ENCODE data around the gene FBN1.

Gene FBN1

GRCh38 chr15:48462688-48463087 lies 182.8 kb downstream of the FBN1 start:
- no peak for DNase-seq

DNA sequence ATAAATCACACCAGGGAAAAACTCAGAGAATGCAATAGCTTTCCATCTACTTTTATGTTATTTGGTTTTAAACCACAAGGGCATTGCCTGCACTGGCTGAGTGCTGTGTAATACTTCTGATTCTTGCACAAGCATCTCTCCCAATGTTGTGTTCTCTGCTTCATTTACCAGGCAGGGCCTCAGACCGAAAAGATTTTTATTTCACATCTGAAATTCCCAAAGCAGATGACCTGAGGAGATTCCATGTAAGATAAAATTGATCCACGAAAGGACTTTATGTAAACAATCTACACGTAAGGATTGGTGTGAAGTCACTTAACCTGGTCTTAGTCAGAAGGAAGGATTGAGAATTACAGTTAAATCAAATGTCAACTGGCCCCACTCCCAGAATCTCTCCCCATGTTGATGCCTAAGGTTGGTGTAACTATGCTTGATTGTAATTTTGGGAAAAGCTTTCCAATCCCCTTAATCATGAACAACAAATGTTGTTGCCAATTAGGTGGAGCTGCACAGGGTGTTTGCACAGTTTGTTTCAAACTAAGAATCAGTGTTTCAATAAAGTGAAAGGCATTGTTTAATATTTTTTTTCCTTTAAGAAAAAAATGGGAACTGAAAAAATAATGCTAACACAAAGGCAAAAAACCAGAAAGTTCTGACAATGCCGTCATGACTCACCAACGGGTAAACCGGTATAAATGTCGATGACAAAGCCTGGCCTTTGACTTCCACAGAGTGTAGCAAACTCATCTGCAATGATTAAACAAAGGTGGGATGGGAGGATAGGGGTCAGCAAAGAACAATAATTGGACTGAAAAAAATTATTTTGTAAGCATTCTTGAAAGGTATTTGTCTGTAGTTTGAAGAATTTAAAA lies 185.7 kb downstream of the FBN1 start:
- no peak for DNase-seq

- no peak for DNase-seq
Measured at GRCh38 chr15:48458876-48459275, 186.6 kb downstream of the FBN1 start.

- no peak for DNase-seq
Measured at GRCh38 chr15:48456134-48456533, 189.4 kb downstream of the FBN1 start.

DNA sequence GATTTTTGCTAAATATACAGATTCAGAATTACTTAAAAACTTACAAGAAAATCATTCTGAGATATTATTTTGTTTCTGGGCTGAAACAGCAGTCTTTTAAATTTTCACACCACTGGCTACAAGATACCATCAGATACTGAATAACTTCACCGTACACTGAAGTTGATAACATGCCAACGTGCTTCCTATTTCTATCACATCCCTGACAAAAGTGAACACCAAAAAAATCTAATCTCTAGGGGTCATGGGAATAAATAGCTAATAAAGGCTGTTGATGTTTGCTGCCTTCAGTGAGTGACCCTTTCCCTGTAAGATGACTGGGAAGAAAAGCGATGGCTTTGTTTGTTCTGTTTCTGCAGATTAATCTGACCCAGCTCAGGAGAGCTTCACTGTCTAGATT lies 193.8 kb downstream of the FBN1 start:
- DNase-seq = no peak

DNA sequence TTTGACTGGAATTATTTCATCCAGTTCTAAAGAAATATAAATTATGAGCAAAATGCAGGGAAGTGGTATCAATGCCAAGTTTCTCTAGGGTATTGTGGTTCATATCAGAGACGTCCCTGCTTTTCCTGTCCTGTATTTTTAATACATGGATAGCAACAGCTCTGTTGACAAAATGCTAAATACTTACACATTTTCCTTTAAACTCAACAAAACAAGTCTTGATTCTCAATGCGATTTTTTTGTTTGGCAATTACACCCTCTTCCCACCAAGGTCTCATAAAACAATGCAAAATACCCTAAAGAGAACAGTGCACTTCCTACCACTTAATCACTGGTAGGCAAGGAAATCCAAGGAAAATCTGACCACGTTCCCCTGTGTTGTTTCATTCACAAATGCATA lies 194.3 kb downstream of the FBN1 start:
- no peak for DNase-seq

- no peak for DNase-seq
Measured at GRCh38 chr15:48449734-48450133, 195.8 kb downstream of the FBN1 start.

GRCh38 chr15:48447657-48448056 lies 197.9 kb downstream of the FBN1 start:
- no peak for DNase-seq

DNA sequence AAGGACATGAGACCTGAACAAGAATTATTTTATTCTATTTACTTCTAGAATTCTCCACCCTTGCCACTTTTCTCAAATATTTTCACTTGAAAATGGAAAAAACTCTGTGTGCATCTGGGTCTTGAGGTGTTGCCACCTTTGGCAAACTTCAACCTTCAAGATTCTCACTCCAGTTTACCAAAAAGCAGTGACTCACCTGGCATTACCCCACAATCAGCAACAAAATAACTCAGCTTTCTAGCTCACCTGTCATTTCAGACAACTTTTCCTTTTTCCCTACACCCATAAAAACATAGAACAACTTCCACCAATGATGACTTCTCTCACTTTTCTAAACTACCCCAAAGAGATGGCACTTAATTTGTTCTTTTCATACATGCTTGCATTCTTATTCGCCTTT lies 198.5 kb downstream of the FBN1 start:
- DNase-seq = no peak

DNA sequence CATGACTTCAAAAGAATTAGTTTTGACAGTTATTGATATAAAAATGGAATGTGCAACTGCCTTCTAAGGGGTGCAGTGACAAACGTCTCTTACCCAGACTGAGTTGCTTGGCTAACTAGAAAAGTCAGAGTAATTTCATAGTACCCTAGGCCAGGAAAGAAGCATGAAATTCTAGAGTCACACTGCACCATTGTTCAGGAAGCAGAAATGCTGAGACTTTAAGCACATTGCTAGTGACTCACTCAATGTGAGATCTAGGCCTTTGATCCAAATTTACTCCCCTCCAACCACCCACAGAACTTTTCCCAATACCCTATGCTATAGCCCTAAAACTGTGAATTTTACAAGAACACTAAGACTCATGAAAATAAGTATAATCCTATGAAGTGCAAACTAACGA lies 203.5 kb downstream of the FBN1 start:
- no peak for DNase-seq

GRCh38 chr15:48440084-48440483 lies 205.4 kb downstream of the FBN1 start:
- DNase-seq = no peak

GRCh38 chr15:48437178-48437577 lies 208.3 kb downstream of the FBN1 start:
- DNase-seq = no peak

GRCh38 chr15:48435321-48435720 lies 210.2 kb downstream of the FBN1 start:
- no peak for DNase-seq

DNA sequence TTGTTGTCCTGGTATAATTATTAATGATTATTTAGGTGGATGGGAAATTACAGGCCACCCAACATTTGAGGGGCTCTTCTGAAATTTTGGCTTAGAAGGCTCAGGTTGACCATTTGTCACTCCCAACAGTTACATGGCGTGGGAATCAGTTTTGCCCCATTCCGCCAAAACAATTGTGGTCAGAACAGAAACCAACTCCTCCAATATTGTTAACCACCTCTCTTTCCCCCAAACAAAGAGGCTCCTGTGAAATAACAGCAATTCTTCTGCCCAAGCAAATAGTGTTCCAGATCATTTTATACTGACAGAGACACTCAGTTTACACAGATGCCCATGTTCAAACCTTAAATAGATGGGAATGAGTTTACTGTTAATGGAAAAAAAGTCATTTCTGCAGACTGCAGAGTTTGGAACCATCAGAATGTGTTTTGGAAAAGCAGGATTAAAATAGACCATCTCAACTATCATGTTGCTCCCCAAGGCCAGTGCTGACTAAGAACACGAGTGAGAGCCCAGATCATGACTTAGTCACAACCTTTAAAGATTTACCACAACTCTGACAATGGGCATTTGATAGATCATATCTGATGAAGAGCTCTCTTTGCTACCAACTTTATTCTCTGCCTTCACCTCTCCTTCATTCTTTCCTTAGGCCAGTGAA lies 212.2 kb downstream of the FBN1 start:
- DNase-seq = no peak

GRCh38 chr15:48432688-48433087 lies 212.8 kb downstream of the FBN1 start:
- DNase-seq = no peak

DNA sequence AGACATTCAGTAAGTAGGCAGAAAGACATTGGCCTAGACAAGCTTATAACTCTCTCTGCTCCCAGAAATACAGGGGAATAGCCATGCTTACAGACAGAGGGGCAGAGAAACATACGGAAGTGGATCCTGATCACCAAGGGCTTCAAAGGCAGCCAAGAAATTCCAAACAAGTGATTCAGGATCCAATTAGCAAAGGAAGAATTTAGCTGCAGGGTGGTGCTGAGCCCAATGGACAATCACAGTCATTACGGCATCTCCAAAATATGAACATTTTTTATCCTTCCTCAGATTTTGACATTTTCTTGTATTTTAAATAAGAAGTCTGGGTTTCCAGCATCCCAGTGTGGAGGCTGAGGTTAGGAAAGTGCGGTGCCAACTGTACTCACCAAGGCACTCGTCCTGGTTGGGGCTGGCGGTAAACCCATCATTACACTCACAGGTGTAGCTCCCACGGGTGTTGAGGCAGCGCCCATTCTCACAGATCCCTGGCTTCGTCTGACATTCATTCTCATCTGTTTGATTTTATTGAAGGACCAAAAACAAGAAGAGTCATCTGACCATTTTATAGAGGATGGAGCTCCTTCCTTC lies 217.5 kb downstream of the FBN1 start:
- DNase-seq = no peak

GRCh38 chr15:48427479-48427878 lies 218.0 kb downstream of the FBN1 start:
- DNase-seq = no peak

GRCh38 chr15:48426941-48427340 lies 218.6 kb downstream of the FBN1 start:
- no peak for DNase-seq

GRCh38 chr15:48426044-48426443 lies 219.5 kb downstream of the FBN1 start:
- no peak for DNase-seq

DNA sequence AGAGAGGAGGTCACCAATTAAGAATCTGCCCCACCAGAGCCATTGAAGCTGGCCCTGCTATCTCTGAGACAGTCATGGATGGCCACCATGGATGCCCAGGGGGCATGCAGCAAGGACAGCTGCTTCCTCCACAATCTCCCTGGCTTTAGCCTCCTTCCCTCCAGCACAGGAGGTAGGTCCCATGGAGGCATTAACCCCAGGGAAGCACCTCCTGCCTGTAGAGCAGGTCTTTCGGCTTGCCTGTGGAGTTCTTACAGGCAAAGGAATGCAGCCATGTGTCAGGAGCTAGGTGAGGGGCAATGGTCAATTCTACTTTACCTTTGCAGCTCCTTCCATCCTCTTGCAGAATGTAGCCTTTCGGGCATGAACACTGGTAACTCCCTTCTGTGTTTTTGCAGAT lies 220.5 kb downstream of the FBN1 start:
- DNase-seq = no peak

- DNase-seq = no peak
Measured at GRCh38 chr15:48423896-48424475, 221.5 kb downstream of the FBN1 start.

DNA sequence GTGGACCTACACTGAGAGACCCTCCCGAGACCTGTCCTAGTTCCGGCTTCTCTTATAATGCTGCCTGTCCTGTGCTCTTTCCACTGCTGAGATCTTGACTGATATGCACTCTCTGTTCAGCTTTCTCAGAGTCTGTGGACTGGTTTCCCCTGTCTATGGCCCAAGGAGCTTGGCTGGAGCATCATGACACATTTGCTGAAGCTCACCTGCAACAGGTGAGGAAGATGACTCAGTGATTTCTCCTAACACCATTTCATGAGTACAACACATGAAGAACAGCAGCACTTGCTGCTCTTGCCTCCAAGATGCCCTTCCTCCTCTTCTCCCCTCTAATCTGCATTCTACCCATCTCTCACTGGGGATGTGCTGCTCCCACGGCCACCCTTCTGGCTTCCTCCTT lies 222.2 kb downstream of the FBN1 start:
- no peak for DNase-seq

GRCh38 chr15:48422401-48422800 lies 223.1 kb downstream of the FBN1 start:
- DNase-seq = no peak

GRCh38 chr15:48421362-48421761 lies 224.1 kb downstream of the FBN1 start:
- DNase-seq = no peak
